ENCODE measurements around the gene LOC101059915.

The LOC101059915 gene

GRCh38 chrX:71657267-71657666, 10.1 kb upstream of the LOC101059915 start:
- H3K4me1 Mint-ChIP-seq (ENCODE audit: low read depth, unreplicated experiment), result no peaks in the 10 kb centered on the region
- DNase-seq, result no peak
- CTCF ChIA-PET, result no interaction called here
- no TSS peak for BruUV-seq (replicated peaks)
- peaks cover 5% of the 10 kb centered on the region for H3K9me3 Mint-ChIP-seq (ENCODE audit: low read depth, unreplicated experiment)
- H3K4me3 Mint-ChIP-seq (ENCODE audit: low read depth, unreplicated experiment), result no peak overlapping the region
- no peak overlapping the region for H3K27ac Mint-ChIP-seq (ENCODE audit: unreplicated experiment)
- intact Hi-C loops (cut with micrococcal nuclease; ENCODE audit: unreplicated experiment), result no loop called here
- TF ChIP-seq, protein P1, sequence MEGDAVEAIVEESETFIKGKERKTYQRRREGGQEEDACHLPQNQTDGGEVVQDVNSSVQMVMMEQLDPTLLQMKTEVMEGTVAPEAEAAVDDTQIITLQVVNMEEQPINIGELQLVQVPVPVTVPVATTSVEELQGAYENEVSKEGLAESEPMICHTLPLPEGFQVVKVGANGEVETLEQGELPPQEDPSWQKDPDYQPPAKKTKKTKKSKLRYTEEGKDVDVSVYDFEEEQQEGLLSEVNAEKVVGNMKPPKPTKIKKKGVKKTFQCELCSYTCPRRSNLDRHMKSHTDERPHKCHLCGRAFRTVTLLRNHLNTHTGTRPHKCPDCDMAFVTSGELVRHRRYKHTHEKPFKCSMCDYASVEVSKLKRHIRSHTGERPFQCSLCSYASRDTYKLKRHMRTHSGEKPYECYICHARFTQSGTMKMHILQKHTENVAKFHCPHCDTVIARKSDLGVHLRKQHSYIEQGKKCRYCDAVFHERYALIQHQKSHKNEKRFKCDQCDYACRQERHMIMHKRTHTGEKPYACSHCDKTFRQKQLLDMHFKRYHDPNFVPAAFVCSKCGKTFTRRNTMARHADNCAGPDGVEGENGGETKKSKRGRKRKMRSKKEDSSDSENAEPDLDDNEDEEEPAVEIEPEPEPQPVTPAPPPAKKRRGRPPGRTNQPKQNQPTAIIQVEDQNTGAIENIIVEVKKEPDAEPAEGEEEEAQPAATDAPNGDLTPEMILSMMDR (IDR thresholded peaks at IDR 0.05; ENCODE audit: unreplicated experiment), result no peak
- H3K36me3 Mint-ChIP-seq (ENCODE audit: insufficient read depth, unreplicated experiment), result peaks cover 3% of the 10 kb centered on the region
- peaks cover 13% of the 10 kb centered on the region for H3K27me3 Mint-ChIP-seq (ENCODE audit: unreplicated experiment)

GRCh38 chrX:71659342-71659741, 8.0 kb upstream of the LOC101059915 start:
- CTCF ChIA-PET, result no interaction called here
- intact Hi-C loops (cut with micrococcal nuclease; ENCODE audit: unreplicated experiment), result no loop called here
- Mint-ChIP-seq H3K4me3 (ENCODE audit: low read depth, unreplicated experiment) (no peak overlapping the region), H3K27me3 (ENCODE audit: unreplicated experiment) (peaks cover 13% of the 10 kb centered on the region), H3K36me3 (ENCODE audit: insufficient read depth, unreplicated experiment) (peaks cover 3% of the 10 kb centered on the region), H3K27ac (ENCODE audit: unreplicated experiment) (no peak overlapping the region), H3K4me1 (ENCODE audit: low read depth, unreplicated experiment) (no peaks in the 10 kb centered on the region), H3K9me3 (ENCODE audit: low read depth, unreplicated experiment) (peaks cover 5% of the 10 kb centered on the region)
- DNase-seq, result no peak
- BruUV-seq (replicated peaks), result no TSS peak
- TF ChIP-seq, protein P1 (IDR thresholded peaks at IDR 0.05; ENCODE audit: unreplicated experiment), result no peak

DNA sequence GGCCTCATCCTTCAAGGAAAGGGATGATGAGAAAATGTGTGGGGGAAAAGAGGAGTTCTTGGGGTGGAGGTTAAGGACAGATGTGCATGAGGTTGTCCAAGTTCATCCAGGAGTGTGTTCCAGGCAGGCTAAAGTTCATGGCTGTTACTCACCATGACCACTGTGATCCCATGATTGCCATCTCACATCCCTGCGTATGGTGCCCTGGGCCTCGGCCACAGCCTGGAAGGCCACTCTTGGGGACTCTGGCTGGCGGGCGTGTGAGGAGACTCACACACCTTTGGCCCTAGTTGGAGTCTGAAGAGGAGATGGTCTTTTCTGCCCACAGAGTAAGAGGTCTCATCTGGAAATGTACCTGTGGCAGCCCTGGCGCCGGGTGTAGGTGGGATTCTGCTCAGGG, 7.4 kb upstream of the LOC101059915 start:
- peaks cover 13% of the 10 kb centered on the region for H3K27me3 Mint-ChIP-seq (ENCODE audit: unreplicated experiment)
- intact Hi-C loops (cut with micrococcal nuclease; ENCODE audit: unreplicated experiment), result no loop called here
- H3K9me3 Mint-ChIP-seq (ENCODE audit: low read depth, unreplicated experiment), result peaks cover 5% of the 10 kb centered on the region
- DNase-seq, result no peak
- TF ChIP-seq, protein P1 (IDR thresholded peaks at IDR 0.05; ENCODE audit: unreplicated experiment), result no peak
- H3K27ac Mint-ChIP-seq (ENCODE audit: unreplicated experiment), result no peak overlapping the region
- H3K4me1 Mint-ChIP-seq (ENCODE audit: low read depth, unreplicated experiment), result no peaks in the 10 kb centered on the region
- no peak overlapping the region for H3K4me3 Mint-ChIP-seq (ENCODE audit: low read depth, unreplicated experiment)
- CTCF ChIA-PET, result no interaction called here
- BruUV-seq (replicated peaks), result no TSS peak
- H3K36me3 Mint-ChIP-seq (ENCODE audit: insufficient read depth, unreplicated experiment), result peaks cover 3% of the 10 kb centered on the region

- TF ChIP-seq, protein P1 (IDR thresholded peaks at IDR 0.05; ENCODE audit: unreplicated experiment), result no peak
- H3K27ac Mint-ChIP-seq (ENCODE audit: unreplicated experiment), result no peak overlapping the region
- H3K27me3 Mint-ChIP-seq (ENCODE audit: unreplicated experiment), result peaks cover 13% of the 10 kb centered on the region
- BruUV-seq (replicated peaks), result no TSS peak
- H3K36me3 Mint-ChIP-seq (ENCODE audit: insufficient read depth, unreplicated experiment), result peaks cover 3% of the 10 kb centered on the region
- H3K9me3 Mint-ChIP-seq (ENCODE audit: low read depth, unreplicated experiment), result peaks cover 5% of the 10 kb centered on the region
- no peak for DNase-seq
- no peak overlapping the region for H3K4me3 Mint-ChIP-seq (ENCODE audit: low read depth, unreplicated experiment)
- CTCF ChIA-PET, result no interaction called here
- intact Hi-C loops (cut with micrococcal nuclease; ENCODE audit: unreplicated experiment), result no loop called here
- H3K4me1 Mint-ChIP-seq (ENCODE audit: low read depth, unreplicated experiment), result no peaks in the 10 kb centered on the region
These were observed 6.6 kb upstream of the LOC101059915 start for GRCh38 chrX:71660562-71661416.

Data from Calu3 (cell line).